NCI-H128 (cell line): Measurements from ENCODE around the gene SEZ6L.

Experiments used
- DNase-seq: peaks from one replicate; lab custom pipeline; 2025; ENCODE audit not compliant: unreplicated experiment; lab: John Stamatoyannopoulos, UW

Gene SEZ6L

GRCh38 chr22:26416670-26417276, 247.5 kb downstream of the SEZ6L start:
- DNase-seq, result no peak

- DNase-seq, result no peak
These were observed 248.1 kb downstream of the SEZ6L start for GRCh38 chr22:26417406-26417805.

GRCh38 chr22:26418620-26419019, 249.4 kb downstream of the SEZ6L start:
- DNase-seq, result no peak

- DNase-seq, result no peak
These were observed 257.7 kb downstream of the SEZ6L start for GRCh38 chr22:26426924-26427323.

- DNase-seq, result peak; percentile 18
These were observed 259.5 kb downstream of the SEZ6L start, which contains the start of gene ASPHD2 for GRCh38 chr22:26428515-26429457. Gene ASPHD2 (plus strand): TSS chr22:26429260. CDS start chr22:26433616, 4,356 bp downstream.

- no peak for DNase-seq
These were observed 260.4 kb downstream of the SEZ6L start for GRCh38 chr22:26429458-26430286.

- no peak for DNase-seq
These were observed 261.3 kb downstream of the SEZ6L start for GRCh38 chr22:26430600-26430999.

- DNase-seq, result no peak
These were observed 262.2 kb downstream of the SEZ6L start for GRCh38 chr22:26431261-26431995.

GRCh38 chr22:26432619-26433311, 263.5 kb downstream of the SEZ6L start:
- DNase-seq, result no peak
